Skin epidermis (tissue), 12 donors: Measurements from ENCODE around the gene PAM16.

Experiments used
- H3K27ac ChIP-seq, 21 experiments: fragments of 200-600 bp; sonication (generic) in 11 of 21; one replicate each; pipeline ENCODE4 v1.5.0; 2020; ENCODE audit warnings: mild to moderate bottlenecking in 3 of 21, inconsistent platforms in 2 of 21, moderate library complexity in 2 of 21
- H3K4me3 ChIP-seq, 7 experiments: fragments of 200-600 bp; sonication (generic) in 2 of 7; one replicate each; pipeline ENCODE4 v1.5.0; 2020; ENCODE audit warnings: inconsistent platforms in 2 of 7, mild to moderate bottlenecking in 2 of 7, moderate library complexity in 1 of 7

PAM16 gene

DNA sequence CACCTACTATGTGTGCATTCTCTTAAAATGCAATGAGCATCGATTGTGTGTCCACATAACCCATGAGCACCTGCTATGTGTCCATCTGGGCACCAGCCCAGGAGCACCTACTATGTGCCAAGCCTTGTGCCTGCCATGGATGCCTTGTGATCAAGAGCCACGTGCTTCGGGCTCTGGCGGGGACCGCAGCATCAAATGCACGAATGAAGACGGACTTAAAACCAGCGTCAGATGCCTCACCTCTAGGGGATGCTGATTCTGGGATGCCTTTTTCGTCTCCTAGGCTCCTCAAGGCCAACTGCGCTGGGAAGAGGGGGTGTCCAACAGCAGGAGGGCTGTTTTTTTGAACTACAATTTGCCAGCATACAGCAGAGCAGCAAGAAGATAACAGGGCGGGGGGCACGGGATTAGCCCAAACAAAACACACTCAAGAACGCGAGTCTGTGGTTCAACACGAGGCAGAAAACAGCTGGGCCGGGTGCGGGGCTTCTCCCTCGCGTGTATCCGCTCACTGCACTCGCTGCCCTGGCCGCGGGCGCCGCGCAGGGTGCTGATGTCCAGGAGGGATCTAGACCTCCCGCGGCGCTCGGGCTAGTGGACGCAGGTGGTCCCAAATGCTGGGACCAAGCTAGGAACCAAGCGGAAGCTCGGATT is 36.5 kb downstream of the PAM16 start:
- H3K27ac ChIP-seq, result peak overlapping the region in 19 of 21 experiments; percentile 43 to 87 (median 75)
- H3K4me3 ChIP-seq, result peak overlapping the region; percentile 41 to 63 (median 60)

DNA sequence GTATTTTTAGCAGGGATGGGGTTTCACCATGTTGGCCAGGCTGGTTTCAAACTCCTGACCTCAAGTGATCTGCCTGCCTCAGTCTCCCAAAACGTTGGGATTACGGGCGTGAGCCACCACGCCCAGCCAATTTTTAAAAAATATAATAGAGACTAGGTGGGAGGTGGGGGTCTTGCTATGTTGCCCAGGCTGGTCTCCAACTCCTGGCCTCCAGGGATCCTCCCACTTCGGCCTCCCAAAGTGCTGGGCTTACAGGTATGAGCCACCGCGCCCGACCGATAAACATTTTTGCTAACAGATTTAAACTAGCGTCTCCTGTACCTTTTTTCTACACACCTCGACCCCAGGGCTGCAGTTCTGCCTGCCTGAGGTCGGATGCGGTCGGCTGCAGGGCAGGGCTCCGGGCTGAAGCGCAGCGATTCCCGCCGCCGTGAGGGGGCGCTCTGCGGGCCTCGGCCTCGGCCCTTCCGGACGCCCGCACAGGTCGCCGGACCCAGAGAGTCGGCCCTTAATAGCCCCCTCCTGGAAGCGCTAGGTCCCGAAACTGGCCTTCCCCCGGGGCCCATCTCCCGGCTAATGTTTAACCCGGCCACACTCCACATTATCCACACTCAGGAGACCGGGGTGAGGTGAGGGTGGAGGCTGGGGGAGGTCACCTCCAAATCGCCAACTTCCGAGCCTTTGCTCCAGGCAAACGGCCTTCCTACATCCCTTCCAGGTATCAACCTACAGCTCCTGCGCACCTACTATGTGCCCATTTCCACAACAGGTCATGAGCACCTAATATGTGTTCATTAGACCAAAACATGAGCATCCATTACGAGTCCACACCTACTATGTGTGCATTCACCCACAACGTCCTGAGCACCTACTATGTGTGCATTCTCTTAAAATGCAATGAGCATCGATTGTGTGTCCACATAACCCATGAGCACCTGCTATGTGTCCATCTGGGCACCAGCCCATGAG is 37.3 kb downstream of the PAM16 start:
- Histone ChIP-seq H3K4me3 (no peak overlapping the region), H3K27ac (peak overlapping the region in 1 of 21 experiments; percentile 87)

DNA sequence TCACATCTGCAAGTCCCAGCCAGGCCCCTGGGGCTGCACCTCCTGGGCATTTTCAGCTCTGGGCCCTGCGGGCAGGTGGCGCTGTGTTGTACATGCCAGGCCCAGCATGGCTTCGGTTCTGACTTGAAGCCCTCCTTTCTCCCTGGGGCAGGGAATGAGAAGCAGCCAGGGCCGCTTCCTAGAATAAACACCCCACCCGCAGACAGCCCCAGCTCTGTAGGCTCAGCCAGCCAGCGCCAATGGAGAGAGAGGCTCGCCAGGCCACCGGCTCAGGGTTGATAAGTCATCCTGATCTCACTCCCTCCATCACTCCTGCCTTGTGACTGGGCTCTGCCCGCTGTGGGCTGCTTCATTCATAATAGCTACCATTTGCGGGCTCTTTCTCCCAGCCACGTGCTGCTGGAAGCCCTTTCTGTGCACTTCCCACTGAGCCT is 41.3 kb downstream of the PAM16 start:
- Histone ChIP-seq H3K4me3 (no peak overlapping the region), H3K27ac (peak overlapping the region in 8 of 21 experiments; percentile 8 to 58 (median 34))

DNA sequence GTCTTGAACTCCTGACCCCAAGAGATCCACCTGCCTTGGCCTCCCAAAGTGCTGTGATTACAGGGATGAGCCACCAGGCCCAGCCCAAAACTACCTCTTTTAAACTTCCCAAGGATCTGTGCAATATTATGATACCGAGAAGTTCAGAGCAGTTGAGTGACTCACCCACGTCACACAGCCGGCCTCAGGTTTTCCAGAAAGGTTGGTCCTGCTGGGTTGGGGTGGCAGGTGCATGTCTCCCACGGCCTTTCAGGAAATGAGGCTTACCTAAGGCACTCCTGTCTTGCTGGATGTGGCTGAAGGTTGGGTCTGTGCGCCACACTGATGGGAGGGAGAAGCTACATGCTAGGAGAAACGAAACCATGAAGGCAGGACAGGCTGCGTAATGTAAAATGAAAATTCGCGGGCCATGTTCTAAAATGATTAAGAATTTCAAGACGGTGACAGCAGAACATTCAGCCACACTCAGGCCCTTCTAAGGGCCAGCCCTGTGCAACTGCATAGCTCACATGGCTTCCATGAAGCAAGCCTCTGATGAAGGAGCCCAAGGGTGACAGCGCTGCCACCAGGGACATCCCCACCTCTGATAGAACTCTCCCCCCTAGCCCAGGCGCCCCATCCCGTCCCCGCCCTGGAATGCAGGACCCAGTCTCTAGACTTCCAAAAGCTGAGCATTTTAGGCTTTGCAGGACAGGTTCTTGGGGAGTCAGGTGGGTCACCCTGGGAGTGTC is 41.9 kb downstream of the PAM16 start:
- Histone ChIP-seq H3K4me3 (no peak overlapping the region), H3K27ac (peak overlapping the region in 8 of 21 experiments; percentile 8 to 58 (median 40))

DNA sequence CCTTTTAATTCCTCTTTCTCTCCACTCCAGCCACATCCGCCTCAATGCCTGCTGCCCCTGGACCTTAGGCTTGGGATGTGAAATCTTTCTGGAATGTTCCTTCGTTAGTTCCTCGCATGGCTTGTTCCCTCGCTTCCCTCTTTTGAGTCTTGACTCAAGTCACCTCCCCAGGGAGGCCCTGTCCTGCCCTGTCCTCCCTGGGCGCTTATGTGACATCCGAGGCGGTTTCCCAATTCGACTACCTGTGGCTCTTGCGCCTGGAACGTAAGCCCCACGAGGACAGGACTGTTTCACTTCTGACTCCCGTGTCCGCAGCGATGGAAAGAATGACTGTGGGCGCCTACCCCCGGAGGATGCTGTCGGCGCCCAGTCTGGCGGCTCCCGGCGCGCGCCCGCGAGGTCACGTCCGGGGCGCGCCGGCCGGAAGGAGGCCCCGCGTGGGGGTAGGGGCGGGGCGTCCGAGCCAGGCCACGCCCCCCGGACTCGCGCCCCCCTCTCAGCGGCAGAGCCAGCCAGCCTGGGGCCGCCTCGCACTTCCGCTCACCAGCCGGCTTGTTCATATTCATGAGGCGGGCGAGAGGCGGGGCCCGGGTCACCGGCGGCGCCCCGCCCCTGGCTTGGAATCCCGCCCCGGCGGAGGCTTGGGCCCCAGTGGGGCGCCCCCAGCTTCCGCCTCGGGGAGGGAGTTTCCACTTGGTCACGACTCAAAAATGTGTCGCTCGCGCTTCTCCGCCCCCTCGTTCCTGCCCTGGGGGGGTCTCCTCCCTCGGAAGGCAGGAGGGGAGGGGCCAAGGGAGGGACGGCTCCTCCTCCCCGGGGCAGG is 43.7 kb downstream of the PAM16 start:
- peak overlapping the region; percentile 32 to 49 (median 41) for H3K4me3 ChIP-seq
- H3K27ac ChIP-seq, result peak overlapping the region; percentile 10 to 87 (median 68)

DNA sequence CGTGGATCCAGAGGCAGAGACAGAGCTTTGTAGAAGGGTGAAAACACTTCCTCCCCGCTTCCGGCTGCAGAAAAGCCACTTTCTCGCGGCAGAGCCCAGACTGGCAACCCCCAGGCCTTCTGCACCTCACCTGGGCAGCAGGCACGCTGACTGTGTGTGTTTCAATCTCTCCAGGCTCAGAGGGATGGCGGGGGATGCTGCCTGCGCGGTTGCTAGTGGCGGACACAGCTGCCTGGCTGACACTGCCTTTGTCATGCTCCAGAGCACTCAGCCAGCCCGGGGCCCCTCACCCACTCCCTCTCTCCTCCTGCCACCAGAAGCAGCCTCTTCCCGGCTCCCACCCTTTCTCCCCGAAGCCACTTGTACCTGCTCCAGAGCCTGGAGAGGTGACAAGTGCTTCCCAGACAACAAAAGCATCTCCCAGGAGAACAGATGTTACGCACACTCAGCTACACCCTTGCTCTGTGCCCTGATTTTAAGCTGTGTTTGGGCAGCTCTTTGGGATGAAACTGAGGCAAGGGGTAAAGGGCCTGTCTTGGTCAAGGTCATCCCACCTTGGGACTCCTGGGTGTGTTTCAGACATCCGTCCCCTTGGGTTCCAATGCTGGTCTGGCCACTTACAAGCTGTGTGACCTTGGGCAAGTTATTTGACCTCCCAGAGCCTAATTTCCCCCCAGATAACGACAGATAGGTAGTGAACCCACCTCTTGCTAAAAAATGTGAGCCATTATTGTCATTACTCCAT is 44.5 kb downstream of the PAM16 start:
- Histone ChIP-seq H3K27ac (peak overlapping the region in 20 of 21 experiments; percentile 10 to 87 (median 69)), H3K4me3 (peak overlapping the region; percentile 32 to 49 (median 41))

DNA sequence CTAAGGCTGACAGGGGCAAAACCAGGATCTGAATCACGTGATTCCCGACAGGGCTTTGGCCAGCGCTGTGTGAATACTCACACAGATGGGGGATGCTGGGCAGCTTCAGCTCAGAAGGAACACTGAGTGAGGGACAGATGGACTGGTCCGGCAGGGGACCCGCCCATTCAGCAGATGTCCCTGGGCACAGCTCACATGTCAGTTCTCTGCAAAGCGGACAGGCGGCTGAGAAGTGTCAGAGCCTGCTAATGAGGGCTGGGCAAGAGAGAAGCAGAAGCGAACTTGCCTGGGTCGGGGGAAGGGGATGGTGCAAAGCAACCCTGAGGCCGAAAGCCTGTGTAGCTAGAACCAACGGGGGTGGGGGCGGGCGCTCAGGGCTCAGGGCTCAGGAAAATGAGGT is 47.1 kb downstream of the PAM16 start:
- Histone ChIP-seq H3K4me3 (no peak overlapping the region), H3K27ac (no peak overlapping the region)

DNA sequence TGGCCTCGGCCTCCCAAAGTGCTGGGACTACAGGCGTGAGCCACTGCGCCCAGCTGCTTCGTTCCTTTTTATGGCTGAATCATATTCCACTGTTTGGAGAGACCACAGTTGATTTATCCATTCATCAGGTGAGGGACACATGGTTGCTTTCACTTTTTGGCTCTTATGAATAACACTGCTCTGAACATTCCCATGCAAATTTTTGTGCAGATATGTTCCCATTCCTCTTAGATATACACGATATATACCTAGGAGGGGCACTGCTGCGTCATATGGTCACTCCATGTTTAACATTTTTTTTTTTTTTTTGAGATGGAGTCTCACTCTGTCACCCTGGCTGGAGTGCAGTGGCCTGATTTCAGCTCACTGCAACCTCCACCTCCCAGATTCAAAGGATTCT is 49.2 kb downstream of the PAM16 start:
- Histone ChIP-seq H3K4me3 (no peak overlapping the region), H3K27ac (no peak overlapping the region)

DNA sequence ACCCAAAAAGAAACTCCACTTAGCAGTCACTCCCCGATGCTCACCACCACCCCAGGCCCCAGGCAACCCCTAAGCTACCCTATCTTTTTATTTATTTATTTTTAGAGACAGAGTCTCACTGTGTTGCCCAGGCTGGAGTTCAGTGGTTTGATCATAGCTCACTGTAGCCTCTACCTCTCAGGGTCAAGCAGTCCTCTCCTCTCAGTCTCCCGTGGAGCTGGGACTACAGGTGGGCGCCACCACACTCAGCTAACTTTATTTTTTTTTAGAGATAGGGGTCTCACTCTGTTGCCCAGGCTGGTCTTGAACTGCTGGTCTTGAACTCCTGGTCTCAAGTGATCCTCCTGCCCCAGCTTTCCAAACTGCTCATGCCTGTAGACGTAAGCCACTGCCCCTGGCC is 49.9 kb downstream of the PAM16 start:
- no peak overlapping the region for H3K4me3 ChIP-seq
- H3K27ac ChIP-seq, result no peak overlapping the region

DNA sequence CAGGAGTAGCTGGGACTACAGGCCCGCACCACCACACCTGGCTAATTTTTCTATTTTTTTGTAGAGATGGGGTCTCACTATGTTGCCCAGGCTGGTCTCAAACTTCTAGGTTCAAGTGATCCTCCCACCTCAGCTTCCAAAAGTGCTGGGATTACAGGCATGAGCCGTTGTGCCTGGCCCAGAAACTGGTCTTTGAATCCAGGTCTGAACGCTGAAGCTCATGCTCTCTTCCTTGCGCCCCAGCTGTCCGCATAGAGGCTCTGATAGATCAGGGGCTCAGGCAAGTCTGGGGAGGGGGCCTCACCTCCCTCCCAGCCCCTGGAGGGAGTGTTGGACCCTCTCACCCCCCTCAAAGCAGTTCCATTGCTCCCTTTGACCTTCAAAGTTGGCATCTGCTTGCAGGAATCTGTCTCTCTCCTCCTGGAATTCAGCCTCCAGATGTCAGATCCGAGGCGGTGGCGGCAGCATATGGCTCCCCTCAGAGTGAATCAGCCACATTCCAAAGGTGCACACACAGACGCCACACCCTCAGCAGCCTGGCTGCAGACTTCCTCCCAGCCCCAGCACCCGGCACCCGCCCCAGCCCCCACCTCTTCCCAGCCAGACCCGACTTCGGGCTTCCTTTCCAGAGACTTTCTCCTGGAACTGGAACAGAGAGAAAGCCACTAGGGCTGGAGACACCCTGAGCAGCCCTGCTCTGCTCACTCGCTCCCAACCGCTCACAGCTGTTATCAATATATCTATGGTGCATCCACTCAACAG is 52.2 kb downstream of the PAM16 start:
- Histone ChIP-seq H3K4me3 (no peak overlapping the region), H3K27ac (peak overlapping the region in 20 of 21 experiments; percentile 51 to 84 (median 72))

DNA sequence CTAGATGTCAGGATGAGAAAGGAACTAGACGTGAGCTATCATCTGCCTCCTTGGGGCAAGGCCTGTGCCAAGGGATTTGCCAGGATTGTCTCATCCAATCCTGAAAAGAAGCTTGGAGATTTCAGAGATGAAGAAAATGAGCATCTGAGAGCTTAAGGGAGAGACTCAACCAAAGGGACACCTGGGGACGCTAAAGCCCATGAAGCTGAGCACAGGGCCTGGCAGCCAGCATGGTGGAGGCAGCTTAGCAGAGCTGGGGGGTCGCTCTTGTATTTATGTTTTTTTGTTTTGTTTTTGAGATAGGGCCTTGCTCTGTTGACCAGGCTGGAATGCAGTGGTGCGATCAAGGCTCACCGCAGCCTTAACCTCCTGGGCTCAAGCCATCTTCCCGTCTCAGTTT is 53.6 kb downstream of the PAM16 start:
- Histone ChIP-seq H3K27ac (no peak overlapping the region), H3K4me3 (no peak overlapping the region)

DNA sequence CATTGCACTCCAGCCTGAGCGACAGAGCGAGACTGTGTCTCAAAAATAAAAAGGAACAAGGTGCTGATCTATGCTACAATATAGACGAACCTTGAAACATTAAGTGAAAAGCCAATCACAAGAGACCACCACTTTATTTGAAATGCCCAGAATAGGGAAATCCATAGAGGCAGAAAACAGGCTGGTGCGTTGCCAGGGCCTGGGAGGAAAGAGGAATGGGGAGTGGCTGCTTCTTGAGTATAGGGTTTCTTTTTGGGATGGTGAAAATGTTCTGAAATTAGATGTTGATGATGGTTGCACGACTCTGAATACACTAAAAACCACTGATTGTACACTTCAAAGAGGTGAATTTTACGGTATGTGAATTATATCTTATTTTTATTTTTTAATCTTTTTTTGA is 55.5 kb downstream of the PAM16 start:
- Histone ChIP-seq H3K27ac (no peak overlapping the region), H3K4me3 (no peak overlapping the region)

DNA sequence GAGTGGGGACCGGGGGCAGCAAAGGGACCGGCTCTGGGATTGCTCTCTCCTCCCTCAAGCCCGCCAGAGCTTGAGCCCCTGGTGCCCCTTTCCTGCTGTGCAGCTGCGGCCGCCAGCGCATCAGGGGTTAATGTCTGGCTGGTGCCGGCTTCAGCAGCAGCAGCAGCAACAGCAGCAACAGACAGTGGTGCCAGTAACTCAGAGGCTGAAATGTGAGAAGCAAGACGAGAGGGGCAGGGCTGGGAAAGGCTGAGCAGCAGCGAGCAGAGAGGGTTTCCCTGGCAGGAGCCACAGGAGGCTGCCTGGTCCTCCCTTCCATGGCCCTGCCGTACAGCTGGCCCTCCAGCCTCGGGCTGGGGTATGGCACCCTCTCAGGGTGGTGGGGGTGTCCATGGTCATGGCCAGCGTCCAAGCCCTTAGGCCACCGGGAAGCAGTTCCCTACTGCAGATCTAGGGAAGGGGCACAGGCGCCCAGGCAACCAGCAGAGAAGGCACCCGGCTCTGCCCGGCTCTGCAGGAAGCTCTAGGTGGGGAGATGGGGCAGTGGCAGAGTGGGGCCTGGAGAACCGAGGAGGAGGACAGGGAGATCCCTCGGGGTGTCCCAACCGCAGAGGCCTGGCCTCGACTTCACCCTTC is 57.2 kb downstream of the PAM16 start:
- Histone ChIP-seq H3K4me3 (no peak overlapping the region), H3K27ac (peak overlapping the region in 6 of 21 experiments; percentile 0 to 55 (median 31))

DNA sequence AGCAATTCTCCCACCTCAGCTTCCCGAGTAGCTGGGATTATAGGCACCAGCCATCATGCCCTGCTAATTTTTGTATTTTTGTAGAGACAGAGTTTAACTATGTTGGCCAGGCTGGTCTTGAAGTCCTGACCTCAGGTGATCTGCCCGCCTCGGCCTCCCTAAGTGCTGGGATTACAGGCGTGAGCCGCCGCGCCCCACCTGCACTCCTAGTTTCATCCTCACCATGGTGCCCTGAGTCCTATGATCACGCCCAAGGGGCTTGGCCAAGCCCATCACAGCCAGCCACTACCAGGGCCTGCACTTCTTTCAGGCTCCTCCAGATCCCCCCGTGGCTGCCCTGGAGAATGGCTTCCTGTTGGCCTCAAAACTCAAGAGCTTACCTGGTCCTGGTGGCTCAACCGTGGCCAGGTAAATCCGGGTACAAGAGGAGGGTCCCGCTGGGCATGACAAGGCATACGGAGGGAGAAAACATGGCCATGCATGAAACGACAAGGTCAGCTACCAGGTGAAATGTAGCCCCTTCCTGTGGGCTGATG is 57.9 kb downstream of the PAM16 start:
- no peak overlapping the region for H3K27ac ChIP-seq
- H3K4me3 ChIP-seq, result no peak overlapping the region

DNA sequence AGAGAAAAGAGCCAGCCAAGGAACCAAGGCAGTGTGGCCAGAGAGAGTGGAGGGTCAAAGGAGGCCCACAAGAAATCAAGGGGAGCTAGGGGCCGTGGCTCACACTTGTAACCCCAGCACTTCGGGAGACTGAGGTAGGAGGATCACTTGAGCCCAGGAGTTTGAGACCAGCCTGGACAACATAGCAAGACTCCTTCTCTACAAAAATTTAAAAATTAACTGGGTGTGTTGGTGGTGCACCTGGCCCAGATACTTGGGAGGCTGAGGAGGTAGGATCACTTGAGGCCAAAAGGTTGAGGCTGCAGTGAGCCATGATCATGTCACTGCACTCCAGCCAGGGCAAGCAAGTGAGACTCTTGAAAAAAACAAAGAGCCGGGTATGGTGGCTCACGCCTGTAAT is 59.4 kb downstream of the PAM16 start:
- Histone ChIP-seq H3K4me3 (no peak overlapping the region), H3K27ac (no peak overlapping the region)
